WTC11 (cell line): ENCODE measurements around the gene SETD1B. TPM values are rescaled to one million over a fixed set of nuclear protein-coding genes. Genes with fewer than 3 reads are reported as not detected.

Experiments used
- E2F4 ChIP-seq: sonication (generic); formaldehyde crosslinking; IDR thresholded peaks from 2 replicates; pipeline ENCODE4 v1.8.1; 2022; ENCODE audit warnings: low read depth, mild to moderate bottlenecking, moderate library complexity, missing genetic modification reagents, borderline replicate concordance
- ELF4 ChIP-seq: sonication (generic); formaldehyde crosslinking; IDR thresholded peaks from 2 replicates; pipeline ENCODE4 v1.8.1; 2022; ENCODE audit warnings: low read depth, mild to moderate bottlenecking, moderate library complexity, missing genetic modification reagents
- ETV6 ChIP-seq: sonication (generic); formaldehyde crosslinking; IDR thresholded peaks from 2 replicates; pipeline ENCODE4 v1.8.1; 2022; ENCODE audit warnings: mild to moderate bottlenecking, missing genetic modification reagents
- MYBL2 ChIP-seq: sonication (generic); formaldehyde crosslinking; IDR thresholded peaks from 2 replicates; pipeline ENCODE4 v1.8.1; 2023; ENCODE audit warnings: mild to moderate bottlenecking, moderate library complexity, missing genetic modification reagents
- NFE2L1 ChIP-seq: sonication (generic); formaldehyde crosslinking; IDR thresholded peaks from 2 replicates; pipeline ENCODE4 v1.8.1; 2023; ENCODE audit warnings: missing genetic modification reagents
- OVOL2 ChIP-seq: fragments of 250-450 bp; sonication (Bioruptor Pico); IDR thresholded peaks from 2 replicates; pipeline ENCODE4 v1.9.0; 2021; ENCODE audit warnings: mild to moderate bottlenecking, borderline replicate concordance
- TCF7 ChIP-seq: sonication (generic); formaldehyde crosslinking; IDR thresholded peaks from 2 replicates; pipeline ENCODE4 v1.8.0; 2022; ENCODE audit warnings: mild to moderate bottlenecking, low read depth, missing genetic modification reagents, moderate library complexity
- TEAD1 ChIP-seq: sonication (generic); formaldehyde crosslinking; IDR thresholded peaks from 2 replicates; pipeline ENCODE4 v1.8.0; 2022; ENCODE audit warnings: mild to moderate bottlenecking, missing genetic modification reagents
- USF1 ChIP-seq: sonication (generic); formaldehyde crosslinking; IDR thresholded peaks from 2 replicates; pipeline ENCODE4 v1.8.0; 2022; ENCODE audit warnings: mild to moderate bottlenecking, missing genetic modification reagents
- ZNF219 ChIP-seq: sonication (generic); formaldehyde crosslinking; IDR thresholded peaks from 2 replicates; pipeline ENCODE4 v1.8.0; 2023; ENCODE audit warnings: missing genetic modification reagents, mild to moderate bottlenecking, borderline replicate concordance
- ZNF232 ChIP-seq: sonication (generic); formaldehyde crosslinking; IDR thresholded peaks from 2 replicates; pipeline ENCODE4 v1.8.0; 2022; ENCODE audit warnings: mild to moderate bottlenecking, missing genetic modification reagents
- ZSCAN18 ChIP-seq: fragments of 250-450 bp; sonication (Bioruptor Pico); IDR thresholded peaks from 2 replicates; pipeline ENCODE4 v2.1.2; 2022; ENCODE audit warnings: mild to moderate bottlenecking, moderate library complexity
- total RNA-seq: library from RNA; stranded (reverse); gene quantifications from 3 replicates; pipeline ENCODE4 v1.2.3, GENCODE V29; 2021
- TF ChIP-seq, protein P1 (sequence below): fragments of 250-450 bp; sonication (Bioruptor Pico); IDR thresholded peaks from 2 replicates; pipeline ENCODE4 v1.9.0; 2021; ENCODE audit warnings: mild to moderate bottlenecking, borderline replicate concordance
- TF ChIP-seq, protein P2 (sequence below): sonication (generic); formaldehyde crosslinking; IDR thresholded peaks from 2 replicates; pipeline ENCODE4 v1.8.1; 2023; ENCODE audit warnings: mild to moderate bottlenecking, missing genetic modification reagents
- TF ChIP-seq, protein P3 (sequence below): sonication (generic); formaldehyde crosslinking; IDR thresholded peaks from 2 replicates; pipeline ENCODE4 v1.8.1; 2022; ENCODE audit warnings: missing genetic modification reagents, borderline replicate concordance
- TF ChIP-seq, protein P4 (sequence below): fragments of 250-450 bp; sonication (Bioruptor Pico); IDR thresholded peaks from 2 replicates; pipeline ENCODE4 v1.9.0; 2021; ENCODE audit warnings: moderate library complexity, mild to moderate bottlenecking, inconsistent platforms, borderline replicate concordance
- TF ChIP-seq, protein P5 (sequence below): fragments of 250-450 bp; sonication (Bioruptor Pico); IDR thresholded peaks from 2 replicates; pipeline ENCODE4 v1.8.0; 2021; ENCODE audit warnings: mild to moderate bottlenecking
- TF ChIP-seq, protein P6 (sequence below): sonication (generic); formaldehyde crosslinking; IDR thresholded peaks from 2 replicates; pipeline ENCODE4 v1.8.0; 2022; ENCODE audit warnings: mild to moderate bottlenecking, missing genetic modification reagents
- TF ChIP-seq, protein P7 (sequence below): sonication (generic); formaldehyde crosslinking; IDR thresholded peaks from 2 replicates; pipeline ENCODE4 v1.8.0; 2022; ENCODE audit warnings: missing genetic modification reagents

Gene SETD1B
- total RNA-seq, 1 experiment from 2014 or later: 19.5 TPM

- TF ChIP-seq, protein P1, sequence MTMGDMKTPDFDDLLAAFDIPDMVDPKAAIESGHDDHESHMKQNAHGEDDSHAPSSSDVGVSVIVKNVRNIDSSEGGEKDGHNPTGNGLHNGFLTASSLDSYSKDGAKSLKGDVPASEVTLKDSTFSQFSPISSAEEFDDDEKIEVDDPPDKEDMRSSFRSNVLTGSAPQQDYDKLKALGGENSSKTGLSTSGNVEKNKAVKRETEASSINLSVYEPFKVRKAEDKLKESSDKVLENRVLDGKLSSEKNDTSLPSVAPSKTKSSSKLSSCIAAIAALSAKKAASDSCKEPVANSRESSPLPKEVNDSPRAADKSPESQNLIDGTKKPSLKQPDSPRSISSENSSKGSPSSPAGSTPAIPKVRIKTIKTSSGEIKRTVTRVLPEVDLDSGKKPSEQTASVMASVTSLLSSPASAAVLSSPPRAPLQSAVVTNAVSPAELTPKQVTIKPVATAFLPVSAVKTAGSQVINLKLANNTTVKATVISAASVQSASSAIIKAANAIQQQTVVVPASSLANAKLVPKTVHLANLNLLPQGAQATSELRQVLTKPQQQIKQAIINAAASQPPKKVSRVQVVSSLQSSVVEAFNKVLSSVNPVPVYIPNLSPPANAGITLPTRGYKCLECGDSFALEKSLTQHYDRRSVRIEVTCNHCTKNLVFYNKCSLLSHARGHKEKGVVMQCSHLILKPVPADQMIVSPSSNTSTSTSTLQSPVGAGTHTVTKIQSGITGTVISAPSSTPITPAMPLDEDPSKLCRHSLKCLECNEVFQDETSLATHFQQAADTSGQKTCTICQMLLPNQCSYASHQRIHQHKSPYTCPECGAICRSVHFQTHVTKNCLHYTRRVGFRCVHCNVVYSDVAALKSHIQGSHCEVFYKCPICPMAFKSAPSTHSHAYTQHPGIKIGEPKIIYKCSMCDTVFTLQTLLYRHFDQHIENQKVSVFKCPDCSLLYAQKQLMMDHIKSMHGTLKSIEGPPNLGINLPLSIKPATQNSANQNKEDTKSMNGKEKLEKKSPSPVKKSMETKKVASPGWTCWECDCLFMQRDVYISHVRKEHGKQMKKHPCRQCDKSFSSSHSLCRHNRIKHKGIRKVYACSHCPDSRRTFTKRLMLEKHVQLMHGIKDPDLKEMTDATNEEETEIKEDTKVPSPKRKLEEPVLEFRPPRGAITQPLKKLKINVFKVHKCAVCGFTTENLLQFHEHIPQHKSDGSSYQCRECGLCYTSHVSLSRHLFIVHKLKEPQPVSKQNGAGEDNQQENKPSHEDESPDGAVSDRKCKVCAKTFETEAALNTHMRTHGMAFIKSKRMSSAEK (CRISPR knock-in tag): no peak
- TF ChIP-seq, protein P2, sequence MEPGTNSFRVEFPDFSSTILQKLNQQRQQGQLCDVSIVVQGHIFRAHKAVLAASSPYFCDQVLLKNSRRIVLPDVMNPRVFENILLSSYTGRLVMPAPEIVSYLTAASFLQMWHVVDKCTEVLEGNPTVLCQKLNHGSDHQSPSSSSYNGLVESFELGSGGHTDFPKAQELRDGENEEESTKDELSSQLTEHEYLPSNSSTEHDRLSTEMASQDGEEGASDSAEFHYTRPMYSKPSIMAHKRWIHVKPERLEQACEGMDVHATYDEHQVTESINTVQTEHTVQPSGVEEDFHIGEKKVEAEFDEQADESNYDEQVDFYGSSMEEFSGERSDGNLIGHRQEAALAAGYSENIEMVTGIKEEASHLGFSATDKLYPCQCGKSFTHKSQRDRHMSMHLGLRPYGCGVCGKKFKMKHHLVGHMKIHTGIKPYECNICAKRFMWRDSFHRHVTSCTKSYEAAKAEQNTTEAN: no peak
- TF ChIP-seq NFE2L1 (peak; percentile 46; the same call in 1 of the 2 replicates), MYBL2 (CRISPR knock-in tag) (peak; percentile 3; the same call in 1 of the 2 replicates), TEAD1 (no peak), E2F4 (0 out of 2 replicates have a peak, but pooled peaks have one; percentile 29), TCF7 (CRISPR knock-in tag) (no peak), USF1 (CRISPR knock-in tag) (peak; percentile 87), ZSCAN18 (CRISPR knock-in tag) (no peak), ZNF232 (CRISPR knock-in tag) (no peak), ELF4 (CRISPR knock-in tag) (no peak), ZNF219 (CRISPR knock-in tag) (no peak), OVOL2 (no peak), ETV6 (CRISPR knock-in tag) (no peak)
- TF ChIP-seq, protein P3, sequence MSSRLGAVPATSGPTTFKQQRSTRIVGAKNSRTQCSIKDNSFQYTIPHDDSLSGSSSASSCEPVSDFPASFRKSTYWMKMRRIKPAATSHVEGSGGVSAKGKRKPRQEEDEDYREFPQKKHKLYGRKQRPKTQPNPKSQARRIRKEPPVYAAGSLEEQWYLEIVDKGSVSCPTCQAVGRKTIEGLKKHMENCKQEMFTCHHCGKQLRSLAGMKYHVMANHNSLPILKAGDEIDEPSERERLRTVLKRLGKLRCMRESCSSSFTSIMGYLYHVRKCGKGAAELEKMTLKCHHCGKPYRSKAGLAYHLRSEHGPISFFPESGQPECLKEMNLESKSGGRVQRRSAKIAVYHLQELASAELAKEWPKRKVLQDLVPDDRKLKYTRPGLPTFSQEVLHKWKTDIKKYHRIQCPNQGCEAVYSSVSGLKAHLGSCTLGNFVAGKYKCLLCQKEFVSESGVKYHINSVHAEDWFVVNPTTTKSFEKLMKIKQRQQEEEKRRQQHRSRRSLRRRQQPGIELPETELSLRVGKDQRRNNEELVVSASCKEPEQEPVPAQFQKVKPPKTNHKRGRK: no peak
- TF ChIP-seq, protein P4, sequence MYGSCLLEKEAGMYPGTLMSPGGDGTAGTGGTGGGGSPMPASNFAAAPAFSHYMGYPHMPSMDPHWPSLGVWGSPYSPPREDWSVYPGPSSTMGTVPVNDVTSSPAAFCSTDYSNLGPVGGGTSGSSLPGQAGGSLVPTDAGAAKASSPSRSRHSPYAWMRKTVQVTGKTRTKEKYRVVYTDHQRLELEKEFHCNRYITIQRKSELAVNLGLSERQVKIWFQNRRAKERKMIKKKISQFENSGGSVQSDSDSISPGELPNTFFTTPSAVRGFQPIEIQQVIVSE: no peak
- TF ChIP-seq, protein P5, sequence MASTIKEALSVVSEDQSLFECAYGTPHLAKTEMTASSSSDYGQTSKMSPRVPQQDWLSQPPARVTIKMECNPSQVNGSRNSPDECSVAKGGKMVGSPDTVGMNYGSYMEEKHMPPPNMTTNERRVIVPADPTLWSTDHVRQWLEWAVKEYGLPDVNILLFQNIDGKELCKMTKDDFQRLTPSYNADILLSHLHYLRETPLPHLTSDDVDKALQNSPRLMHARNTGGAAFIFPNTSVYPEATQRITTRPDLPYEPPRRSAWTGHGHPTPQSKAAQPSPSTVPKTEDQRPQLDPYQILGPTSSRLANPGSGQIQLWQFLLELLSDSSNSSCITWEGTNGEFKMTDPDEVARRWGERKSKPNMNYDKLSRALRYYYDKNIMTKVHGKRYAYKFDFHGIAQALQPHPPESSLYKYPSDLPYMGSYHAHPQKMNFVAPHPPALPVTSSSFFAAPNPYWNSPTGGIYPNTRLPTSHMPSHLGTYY (CRISPR knock-in tag): no peak
- TF ChIP-seq, protein P6, sequence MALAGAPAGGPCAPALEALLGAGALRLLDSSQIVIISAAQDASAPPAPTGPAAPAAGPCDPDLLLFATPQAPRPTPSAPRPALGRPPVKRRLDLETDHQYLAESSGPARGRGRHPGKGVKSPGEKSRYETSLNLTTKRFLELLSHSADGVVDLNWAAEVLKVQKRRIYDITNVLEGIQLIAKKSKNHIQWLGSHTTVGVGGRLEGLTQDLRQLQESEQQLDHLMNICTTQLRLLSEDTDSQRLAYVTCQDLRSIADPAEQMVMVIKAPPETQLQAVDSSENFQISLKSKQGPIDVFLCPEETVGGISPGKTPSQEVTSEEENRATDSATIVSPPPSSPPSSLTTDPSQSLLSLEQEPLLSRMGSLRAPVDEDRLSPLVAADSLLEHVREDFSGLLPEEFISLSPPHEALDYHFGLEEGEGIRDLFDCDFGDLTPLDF (CRISPR knock-in tag): no peak
- TF ChIP-seq, protein P7, sequence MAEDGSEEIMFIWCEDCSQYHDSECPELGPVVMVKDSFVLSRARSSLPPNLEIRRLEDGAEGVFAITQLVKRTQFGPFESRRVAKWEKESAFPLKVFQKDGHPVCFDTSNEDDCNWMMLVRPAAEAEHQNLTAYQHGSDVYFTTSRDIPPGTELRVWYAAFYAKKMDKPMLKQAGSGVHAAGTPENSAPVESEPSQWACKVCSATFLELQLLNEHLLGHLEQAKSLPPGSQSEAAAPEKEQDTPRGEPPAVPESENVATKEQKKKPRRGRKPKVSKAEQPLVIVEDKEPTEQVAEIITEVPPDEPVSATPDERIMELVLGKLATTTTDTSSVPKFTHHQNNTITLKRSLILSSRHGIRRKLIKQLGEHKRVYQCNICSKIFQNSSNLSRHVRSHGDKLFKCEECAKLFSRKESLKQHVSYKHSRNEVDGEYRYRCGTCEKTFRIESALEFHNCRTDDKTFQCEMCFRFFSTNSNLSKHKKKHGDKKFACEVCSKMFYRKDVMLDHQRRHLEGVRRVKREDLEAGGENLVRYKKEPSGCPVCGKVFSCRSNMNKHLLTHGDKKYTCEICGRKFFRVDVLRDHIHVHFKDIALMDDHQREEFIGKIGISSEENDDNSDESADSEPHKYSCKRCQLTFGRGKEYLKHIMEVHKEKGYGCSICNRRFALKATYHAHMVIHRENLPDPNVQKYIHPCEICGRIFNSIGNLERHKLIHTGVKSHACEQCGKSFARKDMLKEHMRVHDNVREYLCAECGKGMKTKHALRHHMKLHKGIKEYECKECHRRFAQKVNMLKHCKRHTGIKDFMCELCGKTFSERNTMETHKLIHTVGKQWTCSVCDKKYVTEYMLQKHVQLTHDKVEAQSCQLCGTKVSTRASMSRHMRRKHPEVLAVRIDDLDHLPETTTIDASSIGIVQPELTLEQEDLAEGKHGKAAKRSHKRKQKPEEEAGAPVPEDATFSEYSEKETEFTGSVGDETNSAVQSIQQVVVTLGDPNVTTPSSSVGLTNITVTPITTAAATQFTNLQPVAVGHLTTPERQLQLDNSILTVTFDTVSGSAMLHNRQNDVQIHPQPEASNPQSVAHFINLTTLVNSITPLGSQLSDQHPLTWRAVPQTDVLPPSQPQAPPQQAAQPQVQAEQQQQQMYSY: peak; percentile 82
Measured at GRCh38 chr12:121811434-121812319, 7.9 kb downstream of the SETD1B start (continued).
